Activated CD8-positive, alpha-beta memory T cell treated with anti-CD3 and anti-CD28 coated beads for 36 hours (primary cell): ENCODE data around the gene NKPD1. TPM values are rescaled to one million over a fixed set of nuclear protein-coding genes. Genes with fewer than 3 reads are reported as not detected.

Experiments used
- CTCF ChIA-PET: fragments of 350-600 bp; sonication (Branson Sonifier 250); formaldehyde crosslinking; loops from one replicate; lab custom pipeline; 2021; ENCODE audit warnings: antibody characterized with exemption; lab: Charles Lee
- POLR2A ChIA-PET: fragments of 350-600 bp; sonication (Branson Sonifier 250); formaldehyde crosslinking; loops from one replicate; lab custom pipeline; 2021; ENCODE audit warnings: antibody characterized with exemption; lab: Charles Lee
- total RNA-seq, 2 experiments: library from RNA; stranded (reverse); gene quantifications; one replicate each; pipeline ENCODE4 v1.2.3, GENCODE V29; 2021

NKPD1 gene
- total RNA-seq, 2 experiments from 2014 or later: 0.06 TPM

DNA sequence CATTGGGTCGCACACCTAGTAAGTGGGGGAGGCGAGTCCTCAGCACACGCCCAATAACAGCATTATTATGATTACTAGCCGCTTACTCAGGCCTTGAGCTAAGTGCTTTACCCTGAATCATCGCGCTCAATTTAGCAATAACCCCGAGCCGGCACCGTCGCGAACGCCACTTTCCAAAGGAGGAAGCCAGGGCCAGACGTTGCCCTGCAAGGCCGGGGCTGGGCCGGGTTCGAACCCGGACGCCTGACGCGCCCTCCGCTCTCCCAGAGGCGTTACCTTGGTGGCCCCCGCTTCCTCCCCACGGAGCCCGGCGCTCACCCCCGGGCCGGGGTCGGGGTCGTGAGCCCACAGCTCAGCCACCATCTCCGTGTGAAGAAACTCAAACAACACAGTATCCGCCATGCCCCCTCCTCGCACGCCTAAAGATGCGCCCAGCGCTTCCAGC is 17.1 kb upstream of the NKPD1 start, which contains the start of gene TRAPPC6A:
Gene TRAPPC6A, minus strand, starts transcription at position 421 of the 445 bp plus-strand sequence. Its CDS starts 19 bp downstream, at position 402.
- ChIA-PET CTCF (interaction anchor here (1.0 to 1.8 kb wide), 2 partner anchors 11 to 118 kb away, joined by 4 to 7 read pairs; no protein-coding TSS in a partner anchor), POLR2A (interaction anchor here (0.6 to 2.1 kb wide), 7 partner anchors 10 to 487 kb away, joined by 3 to 12 read pairs (median 3); partner anchors contain the start of gene PPP1R37)

DNA sequence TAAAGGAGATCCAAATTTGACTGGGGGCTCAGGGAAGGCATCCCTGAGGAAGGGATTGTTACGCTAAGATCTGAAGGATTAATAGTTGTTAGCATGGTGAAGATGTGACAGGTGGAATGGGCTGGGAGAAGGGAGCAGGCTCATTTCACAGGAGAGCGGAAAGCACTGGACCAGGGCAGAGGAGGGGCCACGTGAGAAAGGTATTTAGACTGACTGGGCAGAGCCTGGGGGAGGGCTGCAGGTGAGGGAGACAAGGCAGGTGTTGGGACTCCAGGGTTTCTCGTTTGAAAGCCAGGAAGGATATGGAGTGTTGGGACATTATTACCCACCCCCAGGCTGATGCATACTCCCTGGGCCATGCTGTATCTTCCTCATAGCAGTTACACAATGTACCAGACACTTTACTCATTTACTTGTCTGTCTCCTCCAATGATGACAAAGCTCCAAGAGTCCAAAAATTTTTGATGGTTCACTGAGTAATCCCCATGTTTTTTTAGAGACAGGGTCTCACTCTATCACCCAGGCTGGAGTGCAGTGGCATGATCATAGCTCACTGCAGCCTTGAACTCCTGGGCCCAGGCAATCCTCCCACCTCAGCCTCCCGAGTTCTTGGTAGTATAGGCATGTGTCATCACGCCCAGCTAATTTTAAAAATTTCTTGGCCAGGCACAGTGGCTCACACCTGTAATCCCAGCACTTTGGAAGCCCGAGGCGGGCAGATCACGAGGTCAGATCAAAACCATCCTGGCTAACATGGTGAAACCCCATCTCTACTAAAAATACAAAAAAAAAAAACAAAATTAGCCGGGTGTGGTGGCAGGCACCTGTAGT is 14.9 kb upstream of the NKPD1 start:
- POLR2A ChIA-PET: no interaction called here
- CTCF ChIA-PET: no interaction called here

DNA sequence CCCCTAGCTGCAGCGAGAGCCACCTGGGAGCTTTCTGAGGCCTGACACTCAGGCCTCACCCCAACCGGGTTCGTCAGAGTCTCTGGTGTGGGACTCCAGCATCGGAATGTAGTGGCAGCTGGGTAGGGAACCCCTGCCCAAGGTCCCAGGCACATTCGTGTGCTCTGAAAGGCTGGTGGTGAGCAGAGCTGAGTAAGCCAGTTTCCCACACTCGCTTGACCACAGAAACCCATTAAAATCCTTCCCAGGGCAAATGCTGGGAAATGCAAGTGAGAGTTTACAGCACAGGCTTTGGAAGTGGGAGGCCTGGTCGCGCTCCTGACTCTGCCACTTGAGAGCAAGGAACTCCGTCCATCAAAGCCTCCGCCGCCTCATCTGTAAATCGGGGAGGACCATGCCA is 13.0 kb upstream of the NKPD1 start:
- CTCF ChIA-PET: no interaction called here
- POLR2A ChIA-PET: no interaction called here

DNA sequence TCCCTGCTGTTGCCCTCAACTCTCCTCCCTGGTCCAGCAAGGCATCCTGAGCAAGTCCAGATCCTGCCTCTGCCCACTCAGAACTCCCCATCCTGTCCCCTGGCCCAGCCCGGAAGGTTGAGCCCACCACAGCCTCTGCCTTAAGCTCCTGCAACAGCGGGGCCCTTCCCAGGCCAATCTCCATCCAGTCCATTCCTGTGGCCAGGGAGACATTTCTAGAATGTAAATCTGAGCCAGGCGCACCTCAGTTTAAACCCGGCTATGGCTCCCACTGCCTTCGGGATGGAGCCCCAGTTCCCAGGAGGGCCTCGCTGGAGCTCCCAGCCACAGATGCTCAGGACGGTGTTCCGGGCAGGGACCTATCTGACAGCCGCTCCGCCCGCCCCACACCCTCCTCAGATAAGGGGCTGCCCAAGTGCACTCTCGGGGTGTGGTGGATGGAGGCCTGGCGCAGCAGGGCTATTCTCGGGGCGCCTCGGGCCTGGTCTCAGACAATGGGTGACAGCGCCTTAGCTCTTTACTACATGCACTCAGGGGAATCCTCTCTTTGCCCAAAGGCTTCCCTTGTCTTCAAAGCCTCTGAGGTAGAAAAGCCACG is 11.9 kb upstream of the NKPD1 start:
- POLR2A ChIA-PET: no interaction called here
- CTCF ChIA-PET: no interaction called here

DNA sequence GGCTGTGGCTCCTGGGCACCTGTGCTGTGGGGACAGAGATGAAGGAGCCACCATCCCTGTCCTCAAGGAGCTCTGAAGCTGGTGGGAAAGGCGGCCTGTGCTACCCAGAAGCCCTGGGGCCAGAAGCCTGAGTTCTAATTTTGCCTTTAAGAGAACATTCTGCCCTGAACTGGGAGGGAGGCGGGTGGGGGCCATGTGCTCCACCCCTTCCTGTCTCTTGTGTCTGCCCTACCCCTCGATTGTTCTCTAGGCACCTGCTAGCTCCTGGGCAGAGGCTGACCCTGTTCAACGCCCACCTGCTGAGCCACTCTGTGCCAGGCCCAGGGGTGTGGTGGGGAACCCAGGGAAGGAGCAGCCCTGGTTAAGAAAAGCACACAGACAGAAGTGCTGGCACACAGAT is 11.4 kb upstream of the NKPD1 start:
- ChIA-PET CTCF (no interaction called here), POLR2A (no interaction called here)

DNA sequence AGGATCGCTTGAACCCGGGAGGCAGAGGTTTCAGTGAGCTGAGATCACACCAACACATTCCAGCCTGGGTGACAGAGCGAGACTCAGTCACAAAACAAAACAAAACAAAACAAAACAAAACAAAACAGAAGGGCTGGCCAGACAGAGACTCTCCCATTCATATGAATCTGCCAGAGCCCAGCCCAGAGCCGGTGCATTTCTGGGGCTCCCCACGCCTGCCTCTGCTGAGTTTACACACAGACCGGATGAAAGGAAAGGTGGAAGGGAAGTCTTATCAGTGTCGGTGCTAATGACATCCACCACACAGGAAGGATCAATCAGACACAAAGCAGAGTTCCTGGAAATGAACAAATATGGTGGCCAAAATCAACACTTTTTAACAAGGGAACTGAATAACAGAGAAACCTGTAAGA is 10.4 kb upstream of the NKPD1 start:
- POLR2A ChIA-PET: no interaction called here

DNA sequence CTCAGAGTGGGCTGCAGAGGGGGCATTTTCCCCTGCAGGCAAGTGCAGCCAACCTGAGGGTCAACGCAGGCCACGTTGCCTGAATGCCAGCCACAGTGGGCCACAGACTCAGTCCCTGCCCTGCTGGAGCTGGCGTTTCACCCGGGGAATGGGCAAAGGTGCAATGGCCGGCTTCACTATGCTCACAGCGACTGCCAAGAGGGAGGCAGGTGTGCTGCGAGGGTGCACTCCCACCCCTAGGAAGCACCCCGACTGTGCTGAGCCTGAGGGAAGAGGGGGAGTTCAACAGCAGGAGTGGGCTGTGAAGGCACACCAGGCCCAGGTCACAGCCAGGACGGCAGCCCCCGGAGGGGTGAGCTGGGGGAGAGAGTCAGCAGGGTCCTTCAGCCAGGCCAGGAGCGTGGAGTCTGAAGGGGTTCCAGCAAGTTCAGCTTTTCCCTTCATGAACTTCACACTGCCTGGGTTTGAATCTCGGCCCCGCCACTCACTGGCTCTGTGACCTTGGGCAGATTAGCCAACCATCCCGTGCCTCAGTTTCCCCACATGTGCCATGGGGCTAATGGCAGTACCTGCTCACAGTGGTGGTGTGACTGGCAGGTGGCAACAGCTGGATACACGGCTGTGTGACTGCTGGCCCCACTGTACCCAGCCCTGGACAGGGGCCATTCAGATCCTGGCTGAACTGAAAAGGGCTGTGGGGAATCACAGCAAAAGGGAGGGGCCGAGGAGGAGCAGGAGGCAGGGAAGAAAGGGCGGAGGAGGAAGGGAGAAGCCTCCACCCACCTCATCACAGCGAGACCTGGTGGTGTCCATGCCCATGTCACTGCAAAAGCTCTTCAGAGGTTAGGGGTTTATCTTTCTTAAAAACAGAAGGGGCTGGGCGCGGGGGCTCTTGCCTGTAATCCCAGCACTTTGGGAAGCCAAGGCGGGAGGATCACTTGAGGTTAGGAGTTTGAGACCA is 9.6 kb upstream of the NKPD1 start:
- CTCF ChIA-PET: interaction anchor here (0.9 kb wide), 1 partner anchor 87 kb away, joined by 3 read pairs; no protein-coding TSS in a partner anchor
- POLR2A ChIA-PET: no interaction called here

More for the DNA sequence above, 10.4 kb upstream of the NKPD1 start:
- CTCF ChIA-PET: interaction anchor here (0.9 kb wide), 1 partner anchor 88 kb away, joined by 3 read pairs; no protein-coding TSS in a partner anchor

DNA sequence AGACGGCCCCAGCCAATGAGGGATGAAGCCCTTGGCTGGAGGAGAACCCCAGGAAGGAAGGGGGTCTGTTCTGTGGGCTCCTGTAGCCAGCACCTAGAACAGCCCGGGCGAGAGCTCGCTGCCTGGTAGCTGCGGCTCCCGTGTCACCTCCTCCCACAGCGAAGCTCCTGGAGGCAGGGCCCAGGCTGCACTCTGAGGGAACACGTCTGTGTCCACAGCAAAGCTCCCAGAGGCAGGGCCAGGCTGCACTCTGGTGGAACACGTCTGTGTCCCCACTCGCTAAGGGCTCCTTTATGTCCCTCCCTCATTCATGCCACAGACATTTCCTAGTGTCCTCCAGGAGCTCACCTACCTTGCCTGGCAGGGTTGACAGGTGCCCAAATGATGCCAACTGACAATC is 8.8 kb upstream of the NKPD1 start:
- ChIA-PET CTCF (no interaction called here), POLR2A (no interaction called here)

DNA sequence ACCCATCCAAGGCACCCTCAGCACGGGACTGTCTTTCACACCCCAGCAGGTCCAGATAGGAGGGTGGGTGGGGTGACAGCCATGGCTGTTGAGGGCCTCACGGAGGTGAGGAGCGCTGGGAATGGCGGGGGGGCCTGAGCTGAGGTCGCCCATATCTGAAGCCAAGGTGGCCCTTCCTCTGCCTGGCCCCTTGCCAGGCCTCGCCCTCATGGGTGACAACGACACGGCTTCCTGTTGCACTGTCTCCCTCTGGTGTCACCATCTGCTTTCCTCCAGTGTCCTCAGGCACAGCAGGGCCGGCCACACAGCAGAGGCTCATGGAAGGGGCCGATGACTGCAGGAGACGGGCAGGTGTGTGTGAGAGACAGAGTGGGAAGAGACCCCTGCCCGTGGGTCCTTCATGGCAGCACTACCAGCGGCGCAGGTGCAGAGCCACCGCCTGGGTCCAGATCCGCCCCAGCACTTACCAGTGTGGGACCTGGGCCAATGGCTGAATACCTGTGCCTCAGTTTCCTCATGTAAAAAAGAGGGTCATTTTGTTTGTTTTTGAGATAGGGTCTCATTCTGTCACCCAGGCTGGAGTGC is 8.1 kb upstream of the NKPD1 start:
- ChIA-PET CTCF (no interaction called here), POLR2A (no interaction called here)

DNA sequence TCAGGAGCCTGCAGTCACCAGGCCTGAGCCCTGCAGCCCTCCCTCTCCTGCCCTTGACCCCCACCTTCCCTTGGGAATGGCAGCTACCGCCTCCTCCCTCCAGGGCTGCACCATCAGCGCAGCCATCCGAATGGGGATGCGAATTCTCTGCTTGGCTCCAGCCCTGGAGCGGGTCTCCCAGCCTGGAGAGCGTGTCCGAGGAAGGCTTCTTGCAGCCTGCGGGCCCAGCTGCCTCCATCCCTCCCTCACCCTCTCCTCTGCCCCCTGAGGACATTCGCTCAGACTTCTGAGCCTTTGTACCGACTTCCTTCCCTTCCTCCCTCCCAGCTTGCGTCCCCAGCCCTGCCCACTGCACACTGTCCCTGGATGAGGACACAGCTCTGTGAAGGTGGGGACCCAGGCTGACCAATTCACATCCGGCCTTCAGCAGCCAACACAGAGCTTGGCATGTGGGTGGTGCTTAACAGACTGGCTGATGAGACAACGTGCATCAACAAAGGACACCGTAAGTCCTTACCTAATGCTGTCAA is 6.0 kb upstream of the NKPD1 start:
- CTCF ChIA-PET: interaction anchor here (2.3 kb wide), 1 partner anchor 12 kb away, joined by 7 read pairs; the partner anchor contains the start of genes BLOC1S3 and TRAPPC6A
- POLR2A ChIA-PET: no interaction called here

DNA sequence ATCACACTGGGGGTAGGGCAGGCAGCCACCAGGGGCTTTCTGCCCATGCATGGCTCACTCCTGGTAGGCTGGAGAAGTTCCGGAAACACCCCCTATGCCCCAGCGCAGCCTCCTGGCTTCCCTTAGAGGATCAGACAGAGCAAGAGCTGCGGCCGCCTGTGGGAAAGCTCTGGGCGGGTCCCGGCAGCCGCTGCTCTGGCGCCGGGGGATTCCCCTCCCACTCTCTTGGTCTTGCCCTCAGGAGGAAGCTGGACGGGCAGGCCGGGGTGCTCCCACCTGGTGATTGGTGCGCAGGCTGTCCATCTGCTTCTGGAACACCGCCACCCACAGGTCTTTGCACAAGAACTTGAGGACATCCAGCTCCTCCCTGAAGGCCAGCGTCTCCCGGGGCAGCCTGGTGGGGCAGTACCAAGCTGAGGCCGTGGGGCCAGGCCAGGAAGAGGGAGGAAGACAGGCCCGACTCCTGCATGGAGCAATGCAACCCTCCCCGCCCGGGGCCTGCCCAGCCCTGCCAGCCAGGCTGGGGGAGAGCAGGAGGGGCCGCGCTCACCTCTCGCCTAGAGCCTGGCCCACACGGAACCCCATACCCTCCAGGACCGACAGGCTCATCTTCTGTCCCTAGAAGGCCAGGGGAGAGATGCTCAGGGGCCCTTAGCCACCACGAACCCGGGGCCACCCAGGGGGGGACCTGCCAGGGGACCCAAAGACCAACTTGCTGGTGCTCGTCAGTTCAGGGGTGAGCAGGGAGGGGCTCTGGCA is 4.0 kb upstream of the NKPD1 start:
- ChIA-PET POLR2A (interaction anchor here (0.8 to 1.2 kb wide), 2 partner anchors 11 to 73 kb away, joined by 3 to 4 read pairs; no protein-coding TSS in a partner anchor), CTCF (interaction anchor here (1.2 to 1.3 kb wide), 3 partner anchors 10 to 26 kb away, joined by 3 to 4 read pairs (median 4); no protein-coding TSS in a partner anchor)

DNA sequence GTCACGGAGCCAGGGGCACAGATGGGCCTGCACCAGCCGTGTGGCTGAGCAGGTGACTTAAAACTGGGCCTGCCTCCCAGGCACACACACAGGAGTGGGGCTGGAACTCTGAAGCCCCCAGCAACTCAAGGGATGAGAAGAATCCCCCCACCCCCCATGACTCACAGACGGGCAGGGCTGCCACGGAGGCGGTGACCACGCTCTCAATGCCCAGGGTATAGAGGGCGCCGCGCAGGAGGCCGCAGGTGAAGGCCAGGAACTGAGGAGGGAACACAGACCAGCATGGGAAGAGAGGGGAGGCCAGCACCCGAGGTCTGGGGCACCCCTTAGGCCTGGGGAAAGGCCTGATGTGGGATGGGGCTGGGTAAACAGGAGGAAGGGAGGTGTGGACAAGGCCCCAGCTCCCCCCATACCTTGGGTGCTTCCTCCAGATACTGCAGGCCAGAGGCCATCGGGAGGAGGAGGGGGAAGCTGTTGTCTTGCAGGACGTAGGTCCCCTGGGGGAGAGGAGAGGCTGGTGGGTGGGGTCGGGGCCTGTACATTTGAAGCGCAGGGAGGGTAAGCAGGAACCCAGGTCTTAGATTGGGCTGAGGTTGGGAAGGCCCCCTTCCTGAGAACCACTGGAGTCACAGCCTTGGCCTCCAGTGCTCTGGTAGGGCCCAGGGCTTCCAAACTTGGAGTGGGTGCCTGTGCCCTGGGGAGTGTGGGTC is 3.1 kb upstream of the NKPD1 start:
- ChIA-PET POLR2A (interaction anchor here (1.2 kb wide), 1 partner anchor 72 kb away, joined by 3 read pairs; no protein-coding TSS in a partner anchor), CTCF (interaction anchor here (1.2 to 1.4 kb wide), 4 partner anchors 9 to 26 kb away, joined by 3 to 5 read pairs (median 4); no protein-coding TSS in a partner anchor)

DNA sequence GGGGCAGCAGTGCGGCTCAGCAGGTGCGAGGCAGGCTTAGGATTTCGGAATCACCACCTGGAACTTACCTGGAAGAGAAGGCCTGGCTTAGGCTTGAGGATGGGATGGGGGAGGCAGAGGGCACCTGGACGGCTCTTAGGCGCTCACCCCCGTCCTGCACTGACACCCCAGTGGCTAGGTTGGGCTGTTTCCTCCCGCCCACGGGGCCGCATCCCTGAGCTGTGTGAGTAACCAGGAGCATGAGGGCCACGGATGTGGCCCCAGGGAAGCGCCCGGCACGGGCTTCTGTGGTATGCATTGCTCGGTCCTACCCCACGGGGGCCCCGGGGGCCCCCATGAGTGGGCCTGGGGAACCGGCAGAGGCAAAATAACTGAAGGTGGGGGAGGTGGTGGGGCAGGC is 2.4 kb upstream of the NKPD1 start:
- ChIA-PET CTCF (interaction anchor here (1.4 kb wide), 1 partner anchor 20 kb away, joined by 5 read pairs; no protein-coding TSS in a partner anchor), POLR2A (no interaction called here)

DNA sequence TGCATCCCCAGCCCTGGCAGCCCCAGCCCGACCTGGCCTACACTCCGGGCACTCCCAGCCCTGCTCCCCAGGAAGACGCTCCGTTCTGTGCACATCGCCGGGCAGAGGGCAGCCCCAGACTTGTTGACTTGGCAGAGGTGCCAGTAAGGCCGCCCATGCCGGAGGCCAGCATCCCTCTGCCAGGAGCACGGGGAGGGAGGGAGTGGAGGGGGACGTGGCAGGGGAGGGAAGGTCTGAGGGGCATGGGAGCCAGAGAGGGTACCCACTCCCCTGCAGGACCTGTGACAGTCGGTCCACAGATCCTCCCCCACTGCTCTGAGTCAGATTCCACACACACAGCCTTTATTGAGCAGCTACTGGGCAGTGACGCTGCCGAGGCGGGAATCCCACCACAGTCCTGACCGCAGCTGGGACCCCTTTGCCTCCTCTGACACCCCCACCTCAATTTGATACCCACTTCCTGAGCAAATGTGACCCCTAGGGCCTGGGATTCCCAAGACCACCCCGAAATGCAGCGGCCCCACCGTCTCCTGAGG is 1.9 kb upstream of the NKPD1 start:
- POLR2A ChIA-PET: no interaction called here
- CTCF ChIA-PET: interaction anchor here (1.4 kb wide), 1 partner anchor 19 kb away, joined by 5 read pairs; no protein-coding TSS in a partner anchor

DNA sequence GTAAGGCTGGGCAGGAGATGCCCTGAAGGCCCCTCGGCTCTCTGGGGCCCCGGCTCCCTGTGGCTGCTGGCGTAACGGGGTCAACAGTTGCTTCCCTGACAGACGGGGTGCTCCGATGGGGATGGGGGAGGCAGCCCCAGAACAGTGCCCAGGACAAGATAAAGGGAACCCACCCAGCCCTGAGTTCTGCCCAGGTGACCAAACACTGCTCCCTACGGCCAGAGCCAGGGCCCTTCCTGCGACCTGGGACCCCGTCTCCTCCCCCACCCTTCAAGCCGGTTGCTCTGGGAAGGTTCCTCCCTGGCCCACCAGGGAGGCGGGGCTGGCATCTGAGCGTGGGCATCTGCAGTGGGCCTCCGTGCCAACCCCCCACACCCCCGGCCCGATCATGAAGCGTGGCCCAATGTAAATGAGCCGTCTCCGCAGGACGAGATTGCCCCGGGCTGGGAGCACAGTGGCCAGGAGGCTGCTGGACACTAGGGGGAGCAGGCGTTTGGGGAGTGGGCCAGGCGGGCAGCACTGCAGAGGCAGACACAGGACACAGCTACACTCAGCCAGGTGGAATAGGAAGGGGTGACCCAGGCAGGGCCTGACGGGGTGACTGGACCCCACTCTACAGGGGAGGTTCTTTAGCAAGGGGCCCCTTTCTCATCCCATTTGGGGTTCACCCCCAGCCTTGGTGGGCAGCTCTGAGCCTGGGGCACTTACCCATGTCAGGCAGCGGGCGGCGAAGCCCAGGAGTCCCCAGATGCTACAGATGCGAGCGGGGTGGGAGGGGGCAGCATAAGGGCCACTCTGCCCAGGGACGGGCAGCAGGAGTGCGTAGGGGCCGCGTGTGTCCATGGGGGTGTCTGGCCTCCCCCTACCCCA is 1.2 kb upstream of the NKPD1 start:
- POLR2A ChIA-PET: no interaction called here
- CTCF ChIA-PET: no interaction called here

DNA sequence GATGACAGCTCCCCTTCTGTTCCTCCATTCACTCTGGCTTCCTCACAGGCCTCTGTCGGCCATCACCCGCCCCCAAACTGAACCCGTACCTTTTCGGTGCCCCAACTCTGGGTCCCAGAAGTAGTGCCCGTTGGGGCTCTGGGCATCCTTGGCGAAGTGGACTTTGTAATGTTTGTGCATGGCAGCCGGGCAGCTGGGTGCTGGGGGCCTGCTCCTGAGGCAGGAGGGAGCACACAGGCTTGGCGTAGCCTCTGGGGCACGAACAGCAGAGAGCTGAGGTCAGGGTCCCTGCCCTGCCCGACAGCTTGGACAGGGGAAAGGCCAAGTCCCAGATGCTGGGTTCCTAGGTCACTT is 834 bp downstream of the NKPD1 start:
- POLR2A ChIA-PET: no interaction called here
- CTCF ChIA-PET: no interaction called here
